GM12878 (cell line): ENCODE measurements around the gene SHB. TPM values are rescaled to one million over a fixed set of nuclear protein-coding genes. Genes with fewer than 3 reads are reported as not detected.

Source experiments
- ATAC-seq: fragments of 200-7000 bp; cut with Tn5 transposase; 3 replicates; pipeline ENCODE4 v1.9.1; 2020; ENCODE audit warnings: mild to moderate bottlenecking, moderate library complexity
- BruUV-seq: library from RNA; stranded (reverse); fragments of 400-500 nt; replicated peaks from 2 replicates; lab custom pipeline; 2021; lab: Mats Ljungman, UMichigan
- CTCF ChIA-PET: fragments of 300-600 bp; sonication (Branson Sonifier 250); formaldehyde crosslinking; extraction: SDS; loops from one replicate; lab custom pipeline; 2021; ENCODE audit warnings: inconsistent platforms; lab: Yijun Ruan, JAX
- POLR2A ChIA-PET: fragments of 350-600 bp; formaldehyde crosslinking; extraction: SDS; loops from one replicate; lab custom pipeline; 2021; ENCODE audit warnings: inconsistent platforms; lab: Charles Lee
- RAD21 ChIA-PET: fragments of 300-600 bp; sonication (Branson Sonifier 250); formaldehyde crosslinking; loops from one replicate; lab custom pipeline; 2023; ENCODE audit warnings: antibody characterized with exemption; ENCODE audit not compliant: unreplicated experiment; lab: Charles Lee
- SMC1A ChIA-PET: fragments of 300-600 bp; sonication (Branson Sonifier 250); formaldehyde crosslinking; loops from one replicate; lab custom pipeline; 2023; ENCODE audit not compliant: unreplicated experiment, uncharacterized antibody; lab: Charles Lee
- DNase-seq: peaks from one replicate; pipeline ENCODE4 v3.0.0-alpha.2; 2011; ENCODE audit warnings: low read depth, low spot score
- FAIRE-seq: peaks from 3 replicates; lab custom pipeline; 2011; peaks lifted over from hg19 to GRCh38; lab: Jason Lieb, UNC
- H2AFZ ChIP-seq: 2 replicates; pipeline ENCODE4 v1.6.0; 2011; ENCODE audit warnings: low read depth, low read length, control low read depth; ENCODE audit not compliant: control insufficient read depth
- H3K27ac ChIP-seq: 2 replicates; pipeline ENCODE4 v1.5.1; 2011; ENCODE audit warnings: control low read depth; ENCODE audit not compliant: control insufficient read depth, insufficient read depth
- H3K27me3 ChIP-seq, 2 experiments: replicated peaks in 1 of 2; 2 replicates each; pipeline versions ENCODE4 v1.6.0 to v1.6.1; 2011; ENCODE audit warnings: low read length in 1 of 2; ENCODE audit not compliant: control insufficient read depth in 2 of 2, insufficient read depth in 2 of 2
- H3K36me3 ChIP-seq, 2 experiments: 2 replicates each; pipeline ENCODE4 v1.5.1; 2011; ENCODE audit warnings: low read length in 1 of 2; ENCODE audit not compliant: control insufficient read depth in 2 of 2, insufficient read depth in 2 of 2
- H3K4me1 ChIP-seq: 2 replicates; pipeline ENCODE4 v1.6.1; 2011; ENCODE audit warnings: mild to moderate bottlenecking, low read length, moderate library complexity, mixed read lengths; ENCODE audit not compliant: control insufficient read depth, insufficient read depth
- H3K4me2 ChIP-seq: 2 replicates; pipeline ENCODE4 v1.6.0; 2011; ENCODE audit warnings: control low read depth; ENCODE audit not compliant: control insufficient read depth, insufficient read depth
- H3K4me3 ChIP-seq: fragments of 200-600 bp; sonication (generic); 2 replicates; pipeline ENCODE4 v1.5.1; 2016
- H3K79me2 ChIP-seq: 2 replicates; pipeline ENCODE4 v1.6.0; 2011; ENCODE audit warnings: low read length; ENCODE audit not compliant: control insufficient read depth, insufficient read depth
- H3K9ac ChIP-seq: 2 replicates; pipeline ENCODE4 v1.8.0; 2011; ENCODE audit warnings: low read length, control low read depth, mixed read lengths; ENCODE audit not compliant: control insufficient read depth, insufficient read depth
- H3K9me3 ChIP-seq: replicated peaks from 3 replicates; pipeline ENCODE4 v1.5.1; 2011; ENCODE audit warnings: mild to moderate bottlenecking, low read length; ENCODE audit not compliant: control insufficient read depth, insufficient read depth
- H4K20me1 ChIP-seq: 2 replicates; pipeline ENCODE4 v1.6.0; 2011; ENCODE audit not compliant: control insufficient read depth, insufficient read depth
- ATF7 ChIP-seq: fragments of 450-650 bp; IDR thresholded peaks from 2 replicates; pipeline ENCODE4 v1.6.1; 2016; ENCODE audit warnings: low read depth, mild to moderate bottlenecking
- BHLHE40 ChIP-seq, 2 experiments: fragments of 450-650 bp in 1 of 2; IDR thresholded peaks; 2 replicates each; pipeline ENCODE4 v1.6.1; 2011 to 2017; ENCODE audit warnings: low read depth in 2 of 2, borderline replicate concordance in 1 of 2, improper control_type of control experiment in 1 of 2, low read length in 1 of 2, mild to moderate bottlenecking in 1 of 2
- E4F1 ChIP-seq: fragments of 450-650 bp; IDR thresholded peaks from 2 replicates; pipeline ENCODE4 v1.6.1; 2018; ENCODE audit warnings: borderline replicate concordance, mild to moderate bottlenecking; ENCODE audit not compliant: partially characterized antibody
- ELK1 ChIP-seq: IDR thresholded peaks from 2 replicates; pipeline ENCODE4 v1.6.1; 2012; ENCODE audit warnings: low read depth, low read length, improper control_type of control experiment
- FOXM1 ChIP-seq: IDR thresholded peaks from 2 replicates; pipeline ENCODE4 v1.6.1; 2012; ENCODE audit warnings: low read depth, mild to moderate bottlenecking, inconsistent platforms, low read length, moderate library complexity
- IKZF1 ChIP-seq: fragments of 450-650 bp; conservative IDR thresholded peaks from 2 replicates; pipeline ENCODE4 v1.6.1; 2017; ENCODE audit warnings: antibody characterized with exemption, mild to moderate bottlenecking
- KDM1A ChIP-seq: fragments of 200-600 bp; sonication (generic); IDR thresholded peaks from 2 replicates; pipeline ENCODE4 v1.6.1; 2016; ENCODE audit warnings: borderline replicate concordance
- SMAD5 ChIP-seq: IDR thresholded peaks from 2 replicates; pipeline ENCODE4 v1.6.1; 2016; ENCODE audit warnings: antibody characterized with exemption, low read depth
- SREBF1 ChIP-seq: IDR thresholded peaks from 2 replicates; pipeline ENCODE4 v1.6.1; 2012; ENCODE audit warnings: mild to moderate bottlenecking, low read length
- YBX1 ChIP-seq: fragments of 450-650 bp; IDR thresholded peaks from 2 replicates; pipeline ENCODE4 v1.6.1; 2016; ENCODE audit warnings: antibody characterized with exemption
- WGBS: methylation state at CpG from one replicate; pipeline ENCODE4 v1.1.6; 2016; ENCODE audit warnings: low lambda C conversion rate; ENCODE audit not compliant: insufficient replicate concordance, insufficient coverage; ENCODE audit errors: missing lambda C conversion rate; 5-methylcytosine and 5-hydroxymethylcytosine counted together
- in situ Hi-C: fragments of 300-500 bp; cut with MboI; formaldehyde crosslinking; loops from 9 replicates; pipeline ENCODE4 v1.14.3; 2018; ENCODE audit warnings: mixed read lengths
- intact Hi-C: fragments of 100-400 bp; cut with micrococcal nuclease; formaldehyde crosslinking; loops from one replicate; pipeline ENCODE4 v1.14.2; 2022; ENCODE audit not compliant: unreplicated experiment
- polyA plus RNA-seq, 11 experiments: library from polyadenylated mRNA; depleted of rRNA in 4 of 11; unstranded in 6 of 11; stranded (reverse) in 5 of 11; fragments of >200 nt; fragmentation: Nextera tagmentation in 4 of 11; fragmentation: Illumina TruSeq in 1 of 11; extraction: Ambion mirVana in 4 of 11; extraction: Trizol in 1 of 11; gene quantifications; 1 replicate in 1 of 11; 2 replicates in 10 of 11; pipeline versions ENCODE4 v1.2.1 to v1.2.3, GENCODE V29; 2011 to 2016; ENCODE audit warnings: inconsistent platforms in 2 of 11, missing spikeins in 2 of 11, low read depth in 1 of 11
- total RNA-seq, 4 experiments: library from RNA; depleted of rRNA in 3 of 4; stranded (reverse); fragments of >200 nt in 3 of 4; fragmentation: Illumina TruSeq in 1 of 4; extraction: Trizol in 1 of 4; gene quantifications; 2 replicates each; pipeline versions ENCODE4 v1.2.1 to v1.2.3, GENCODE V29; 2013 to 2021
- TF ChIP-seq, protein P1 (sequence below): fragments of 450-650 bp; IDR thresholded peaks from 2 replicates; pipeline ENCODE4 v1.6.1; 2016; ENCODE audit warnings: mild to moderate bottlenecking
- TF ChIP-seq, protein P2 (sequence below): fragments of 450-650 bp; IDR thresholded peaks from 2 replicates; pipeline ENCODE4 v1.6.1; 2017; ENCODE audit warnings: low read depth, mild to moderate bottlenecking, moderate library complexity
- TF ChIP-seq, protein P3 (sequence below): fragments of 450-650 bp; formaldehyde crosslinking; IDR thresholded peaks from 2 replicates; pipeline ENCODE4 v1.4.0; 2022; ENCODE audit warnings: mild to moderate bottlenecking, moderate library complexity

The SHB gene
- total and polyA plus RNA-seq, 10 of the 15 experiments (the other 5 are each of a cell fraction or from before 2014, with no cell fraction given) = 0.29 to 6.2 (median 1.3) TPM

DNA sequence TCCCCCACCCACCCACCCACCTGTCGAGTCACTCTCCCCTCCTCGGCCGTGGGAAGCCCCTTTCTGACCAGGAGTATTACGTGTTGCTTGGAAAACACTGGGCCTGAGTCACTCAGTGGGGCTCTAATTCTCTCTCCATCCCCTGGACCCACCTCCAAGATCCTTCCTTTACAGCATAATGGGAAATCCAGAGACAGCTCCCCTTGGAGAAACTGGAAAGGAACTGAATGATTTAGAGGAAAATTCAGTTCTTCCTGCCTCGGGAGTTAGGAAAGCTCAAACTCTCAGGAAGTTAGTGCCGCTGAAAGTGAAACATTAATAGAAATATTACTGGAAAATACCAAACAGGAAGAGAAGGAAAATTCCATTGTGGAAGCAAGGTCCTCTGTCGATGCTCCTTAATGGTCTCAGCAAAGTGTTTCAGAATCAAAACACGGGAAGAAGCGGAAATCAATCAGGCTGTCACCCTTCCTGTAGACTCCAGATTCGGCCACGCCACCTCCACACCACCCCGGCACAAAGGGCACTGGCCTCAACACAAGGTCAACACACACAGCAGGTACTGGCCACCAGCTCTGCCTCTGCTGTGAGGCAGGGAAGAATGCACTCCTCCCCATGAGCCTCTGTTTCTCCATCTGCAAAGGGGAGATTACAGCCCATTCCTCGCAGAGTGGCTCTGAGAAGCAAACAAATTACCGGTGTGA, 9.6 kb downstream of the SHB start:
- in situ Hi-C loops (no loop called here), intact Hi-C loops (no loop called here)
- Histone ChIP-seq H3K9me3 (no peaks in the 10 kb centered on the region), H3K9ac (no peak overlapping the region), H3K27ac (no peak overlapping the region), H3K4me1 (peaks cover 24% of the 10 kb centered on the region), H2AFZ (no peak overlapping the region), H3K4me2 (no peak overlapping the region), H4K20me1 (no peaks in the 10 kb centered on the region), H3K36me3 (no peaks in the 10 kb centered on the region), H3K27me3 (no peaks in the 10 kb centered on the region), H3K79me2 (no peaks in the 10 kb centered on the region), H3K4me3 (no peak overlapping the region)
- SMC1A ChIA-PET = interaction anchor here (0.7 to 2.6 kb wide), 8 partner anchors 11 to 169 kb away, joined by 3 to 13 read pairs (median 3); no protein-coding TSS in a partner anchor
- POLR2A ChIA-PET = interaction anchor here (1.4 kb wide), 1 partner anchor 9 kb away, joined by 3 read pairs; no protein-coding TSS in a partner anchor
- WGBS = 78% methylated on average over 14 of the region's 14 CpGs
- no TSS peak for BruUV-seq
- FAIRE-seq (no peak), ATAC-seq (no peak), DNase-seq (no peak)
- CTCF ChIA-PET = interaction anchor here (1.9 to 3.7 kb wide), 2 partner anchors 30 to 147 kb away, joined by 8 to 25 read pairs; no protein-coding TSS in a partner anchor
- RAD21 ChIA-PET = interaction anchor here (2.3 kb wide), 1 partner anchor 8 kb away, joined by 11 read pairs; no protein-coding TSS in a partner anchor
- TF ChIP-seq YBX1 (no peak), E4F1 (no peak), KDM1A (no peak), FOXM1 (no peak), ATF7 (no peak), SMAD5 (no peak), BHLHE40 (IDR thresholded peaks at IDR 0.05; ENCODE audit: borderline replicate concordance in 1 of 2, low read depth in 2 of 2, low read length in 1 of 2) (no peak), ELK1 (no peak), SREBF1 (no peak), IKZF1 (no peak)
- TF ChIP-seq, protein P1, sequence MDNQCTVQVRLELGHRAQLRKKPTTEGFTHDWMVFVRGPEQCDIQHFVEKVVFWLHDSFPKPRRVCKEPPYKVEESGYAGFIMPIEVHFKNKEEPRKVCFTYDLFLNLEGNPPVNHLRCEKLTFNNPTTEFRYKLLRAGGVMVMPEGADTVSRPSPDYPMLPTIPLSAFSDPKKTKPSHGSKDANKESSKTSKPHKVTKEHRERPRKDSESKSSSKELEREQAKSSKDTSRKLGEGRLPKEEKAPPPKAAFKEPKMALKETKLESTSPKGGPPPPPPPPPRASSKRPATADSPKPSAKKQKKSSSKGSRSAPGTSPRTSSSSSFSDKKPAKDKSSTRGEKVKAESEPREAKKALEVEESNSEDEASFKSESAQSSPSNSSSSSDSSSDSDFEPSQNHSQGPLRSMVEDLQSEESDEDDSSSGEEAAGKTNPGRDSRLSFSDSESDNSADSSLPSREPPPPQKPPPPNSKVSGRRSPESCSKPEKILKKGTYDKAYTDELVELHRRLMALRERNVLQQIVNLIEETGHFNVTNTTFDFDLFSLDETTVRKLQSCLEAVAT = no peak
- TF ChIP-seq, protein P2, sequence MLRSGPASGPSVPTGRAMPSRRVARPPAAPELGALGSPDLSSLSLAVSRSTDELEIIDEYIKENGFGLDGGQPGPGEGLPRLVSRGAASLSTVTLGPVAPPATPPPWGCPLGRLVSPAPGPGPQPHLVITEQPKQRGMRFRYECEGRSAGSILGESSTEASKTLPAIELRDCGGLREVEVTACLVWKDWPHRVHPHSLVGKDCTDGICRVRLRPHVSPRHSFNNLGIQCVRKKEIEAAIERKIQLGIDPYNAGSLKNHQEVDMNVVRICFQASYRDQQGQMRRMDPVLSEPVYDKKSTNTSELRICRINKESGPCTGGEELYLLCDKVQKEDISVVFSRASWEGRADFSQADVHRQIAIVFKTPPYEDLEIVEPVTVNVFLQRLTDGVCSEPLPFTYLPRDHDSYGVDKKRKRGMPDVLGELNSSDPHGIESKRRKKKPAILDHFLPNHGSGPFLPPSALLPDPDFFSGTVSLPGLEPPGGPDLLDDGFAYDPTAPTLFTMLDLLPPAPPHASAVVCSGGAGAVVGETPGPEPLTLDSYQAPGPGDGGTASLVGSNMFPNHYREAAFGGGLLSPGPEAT = no peak
- TF ChIP-seq, protein P3, sequence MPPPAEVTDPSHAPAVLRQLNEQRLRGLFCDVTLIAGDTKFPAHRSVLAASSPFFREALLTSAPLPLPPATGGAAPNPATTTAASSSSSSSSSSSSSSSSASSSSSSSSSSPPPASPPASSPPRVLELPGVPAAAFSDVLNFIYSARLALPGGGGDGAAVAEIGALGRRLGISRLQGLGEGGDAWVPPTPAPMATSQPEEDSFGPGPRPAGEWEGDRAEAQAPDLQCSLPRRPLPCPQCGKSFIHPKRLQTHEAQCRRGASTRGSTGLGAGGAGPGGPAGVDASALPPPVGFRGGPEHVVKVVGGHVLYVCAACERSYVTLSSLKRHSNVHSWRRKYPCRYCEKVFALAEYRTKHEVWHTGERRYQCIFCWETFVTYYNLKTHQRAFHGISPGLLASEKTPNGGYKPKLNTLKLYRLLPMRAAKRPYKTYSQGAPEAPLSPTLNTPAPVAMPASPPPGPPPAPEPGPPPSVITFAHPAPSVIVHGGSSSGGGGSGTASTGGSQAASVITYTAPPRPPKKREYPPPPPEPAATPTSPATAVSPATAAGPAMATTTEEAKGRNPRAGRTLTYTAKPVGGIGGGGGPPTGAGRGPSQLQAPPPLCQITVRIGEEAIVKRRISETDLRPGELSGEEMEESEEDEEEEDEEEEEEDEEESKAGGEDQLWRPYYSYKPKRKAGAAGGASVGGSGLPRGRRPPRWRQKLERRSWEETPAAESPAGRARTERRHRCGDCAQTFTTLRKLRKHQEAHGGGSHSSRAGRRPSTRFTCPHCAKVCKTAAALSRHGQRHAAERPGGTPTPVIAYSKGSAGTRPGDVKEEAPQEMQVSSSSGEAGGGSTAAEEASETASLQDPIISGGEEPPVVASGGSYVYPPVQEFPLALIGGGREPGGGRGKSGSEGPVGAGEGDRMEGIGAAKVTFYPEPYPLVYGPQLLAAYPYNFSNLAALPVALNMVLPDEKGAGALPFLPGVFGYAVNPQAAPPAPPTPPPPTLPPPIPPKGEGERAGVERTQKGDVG = no peak
